ENCODE data around the gene PRICKLE2. TPM values are rescaled to one million over a fixed set of nuclear protein-coding genes. Genes with fewer than 3 reads are reported as not detected.
A peak's percentile ranks its signal among the peaks of the same experiment; 100 is the strongest.

PRICKLE2 gene
- total and polyA plus RNA-seq, 2 donors (not counting 1 experiment from before 2014, with no cell fraction given): 14.1 to 29.4 TPM

GRCh38 chr3:64072126-64072525 lies 153.1 kb downstream of the PRICKLE2 start:
- no peak overlapping the region for H3K9ac ChIP-seq (ENCODE audit: insufficient read depth, low read length)
- no peaks in the 10 kb centered on the region for H3K4me1 ChIP-seq (ENCODE audit: control insufficient read depth, extremely low read depth, insufficient read depth, low read length)
- no peaks in the 10 kb centered on the region for H3K79me2 ChIP-seq (ENCODE audit: control insufficient read depth, insufficient read depth, low read length)
- no peaks in the 10 kb centered on the region for H3K27me3 ChIP-seq (ENCODE audit: control insufficient read depth, insufficient read depth, low read length)
- H3K27ac ChIP-seq (ENCODE audit: insufficient read depth, low read length): no peak overlapping the region
- H2AFZ ChIP-seq (ENCODE audit: low read length): no peak overlapping the region
- no peak overlapping the region for H3K4me2 ChIP-seq (ENCODE audit: extremely low read depth, insufficient read depth, low read length)
- no peak for DNase-seq (ENCODE audit: low read depth in 2 of 2)
- H4K20me1 ChIP-seq (ENCODE audit: control insufficient read depth, extremely low read depth, insufficient read depth, low read length): no peaks in the 10 kb centered on the region
- no peaks in the 10 kb centered on the region for H3K9me3 ChIP-seq (ENCODE audit: control insufficient read depth, insufficient read depth, low read depth, low read length)
- no peaks in the 10 kb centered on the region for H3K36me3 ChIP-seq (ENCODE audit: control insufficient read depth, insufficient read depth, low read length)
- H3K4me3 ChIP-seq (replicated peaks in 1 of 4; ENCODE audit: control extremely low read depth in 1 of 4, insufficient read depth in 1 of 4, low read depth in 3 of 4, low read length in 4 of 4): no peak overlapping the region
- TF ChIP-seq CTCF (conservative IDR thresholded peaks at IDR 0.05 in 1 of 2, IDR thresholded peaks at IDR 0.05 in 1 of 2; ENCODE audit: low read depth in 1 of 2, low read length in 2 of 2) (no peak), EZH2 (IDR thresholded peaks at IDR 0.05; ENCODE audit: low read length, missing control alignments) (no peak)

- H3K9me3 ChIP-seq (ENCODE audit: control insufficient read depth, insufficient read depth, low read depth, low read length): no peaks in the 10 kb centered on the region
- H3K27ac ChIP-seq (ENCODE audit: insufficient read depth, low read length): no peak overlapping the region
- H3K9ac ChIP-seq (ENCODE audit: insufficient read depth, low read length): no peak overlapping the region
- no peaks in the 10 kb centered on the region for H3K36me3 ChIP-seq (ENCODE audit: control insufficient read depth, insufficient read depth, low read length)
- H3K4me1 ChIP-seq (ENCODE audit: control insufficient read depth, extremely low read depth, insufficient read depth, low read length): no peaks in the 10 kb centered on the region
- H3K27me3 ChIP-seq (ENCODE audit: control insufficient read depth, insufficient read depth, low read length): no peaks in the 10 kb centered on the region
- H3K4me2 ChIP-seq (ENCODE audit: extremely low read depth, insufficient read depth, low read length): no peak overlapping the region
- TF ChIP-seq EZH2 (IDR thresholded peaks at IDR 0.05; ENCODE audit: low read length, missing control alignments) (no peak), CTCF (conservative IDR thresholded peaks at IDR 0.05 in 1 of 2, IDR thresholded peaks at IDR 0.05 in 1 of 2; ENCODE audit: low read depth in 1 of 2, low read length in 2 of 2) (no peak)
- DNase-seq (ENCODE audit: low read depth in 2 of 2): peak in 1 of 2 donors; percentile 31
- no peaks in the 10 kb centered on the region for H4K20me1 ChIP-seq (ENCODE audit: control insufficient read depth, extremely low read depth, insufficient read depth, low read length)
- H2AFZ ChIP-seq (ENCODE audit: low read length): no peak overlapping the region
- no peaks in the 10 kb centered on the region for H3K79me2 ChIP-seq (ENCODE audit: control insufficient read depth, insufficient read depth, low read length)
- H3K4me3 ChIP-seq (replicated peaks in 1 of 4; ENCODE audit: control extremely low read depth in 1 of 4, insufficient read depth in 1 of 4, low read depth in 3 of 4, low read length in 4 of 4): no peak overlapping the region
These were observed 154.6 kb downstream of the PRICKLE2 start for GRCh38 chr3:64070704-64071103.

GRCh38 chr3:64067506-64068346 lies 157.5 kb downstream of the PRICKLE2 start:
- Histone ChIP-seq H3K79me2 (ENCODE audit: control insufficient read depth, insufficient read depth, low read length) (no peaks in the 10 kb centered on the region), H4K20me1 (ENCODE audit: control insufficient read depth, extremely low read depth, insufficient read depth, low read length) (no peaks in the 10 kb centered on the region), H3K4me1 (ENCODE audit: control insufficient read depth, extremely low read depth, insufficient read depth, low read length) (no peaks in the 10 kb centered on the region), H2AFZ (ENCODE audit: low read length) (no peak overlapping the region), H3K4me2 (ENCODE audit: extremely low read depth, insufficient read depth, low read length) (no peak overlapping the region), H3K9me3 (ENCODE audit: control insufficient read depth, insufficient read depth, low read depth, low read length) (no peaks in the 10 kb centered on the region), H3K36me3 (ENCODE audit: control insufficient read depth, insufficient read depth, low read length) (no peaks in the 10 kb centered on the region), H3K4me3 (replicated peaks in 1 of 4; ENCODE audit: control extremely low read depth in 1 of 4, insufficient read depth in 1 of 4, low read depth in 3 of 4, low read length in 4 of 4) (no peak overlapping the region), H3K27ac (ENCODE audit: insufficient read depth, low read length) (no peak overlapping the region), H3K9ac (ENCODE audit: insufficient read depth, low read length) (no peak overlapping the region), H3K27me3 (ENCODE audit: control insufficient read depth, insufficient read depth, low read length) (no peaks in the 10 kb centered on the region)
- TF ChIP-seq CTCF (conservative IDR thresholded peaks at IDR 0.05 in 1 of 2, IDR thresholded peaks at IDR 0.05 in 1 of 2; ENCODE audit: low read depth in 1 of 2, low read length in 2 of 2) (no peak), EZH2 (IDR thresholded peaks at IDR 0.05; ENCODE audit: low read length, missing control alignments) (no peak)
- DNase-seq (ENCODE audit: low read depth in 2 of 2): peak in 1 of 2 donors; percentile 44
